HUES48 (cell line): ENCODE data around the gene UPF1.

Experiments used
- H3K27ac ChIP-seq: one replicate; pipeline ENCODE4 v1.7.0; 2013; ENCODE audit warnings: low read depth, low read length, inconsistent platforms
- H3K27me3 ChIP-seq: 2 replicates; pipeline ENCODE4 v1.6.1; 2013; ENCODE audit warnings: mild to moderate bottlenecking, low read length; ENCODE audit not compliant: control insufficient read depth, insufficient read depth
- H3K36me3 ChIP-seq: 2 replicates; pipeline ENCODE4 v1.6.1; 2013; ENCODE audit warnings: low read length; ENCODE audit not compliant: control insufficient read depth, insufficient read depth
- H3K4me1 ChIP-seq: 2 replicates; pipeline ENCODE4 v1.6.1; 2013; ENCODE audit warnings: mild to moderate bottlenecking, low read length; ENCODE audit not compliant: control insufficient read depth, insufficient read depth
- H3K4me3 ChIP-seq: 2 replicates; pipeline ENCODE4 v1.5.1; 2013; ENCODE audit warnings: mild to moderate bottlenecking, low read depth, low read length
- H3K9ac ChIP-seq: 2 replicates; pipeline ENCODE4 v1.6.1; 2013; ENCODE audit warnings: mild to moderate bottlenecking, low read depth, low read length, moderate library complexity
- H3K9me3 ChIP-seq: 2 replicates; pipeline ENCODE4 v1.6.1; 2013; ENCODE audit warnings: low read length; ENCODE audit not compliant: control insufficient read depth, insufficient read depth

Gene UPF1

GRCh38 chr19:18895038-18895823 is 63.5 kb downstream of the UPF1 start:
- Histone ChIP-seq H3K36me3 (peaks cover 11% of the 10 kb centered on the region), H3K9ac (peak overlapping the region; percentile 12; the same call in 1 of the 2 replicates), H3K27me3 (peaks cover 16% of the 10 kb centered on the region), H3K4me3 (peak overlapping the region; percentile 73), H3K9me3 (no peaks in the 10 kb centered on the region), H3K4me1 (no peaks in the 10 kb centered on the region), H3K27ac (no peak overlapping the region)

- no peaks in the 10 kb centered on the region for H3K4me1 ChIP-seq
- H3K36me3 ChIP-seq = peaks cover 12% of the 10 kb centered on the region
- no peak within 1 kb of the TSS for H3K27ac ChIP-seq
- H3K9me3 ChIP-seq = no peaks in the 10 kb centered on the region
- H3K4me3 ChIP-seq = peak within 1 kb of the TSS; percentile 73
- H3K9ac ChIP-seq = peak within 1 kb of the TSS; percentile 12; the same call in 1 of the 2 replicates
- peaks cover 16% of the 10 kb centered on the region for H3K27me3 ChIP-seq
These were observed 64.1 kb downstream of the UPF1 start, which contains the start of gene CERS1 for GRCh38 chr19:18895824-18896341. Gene CERS1, minus strand, starts transcription at chr19:18896158. Its CDS starts 86 bp downstream, at chr19:18896072.

DNA sequence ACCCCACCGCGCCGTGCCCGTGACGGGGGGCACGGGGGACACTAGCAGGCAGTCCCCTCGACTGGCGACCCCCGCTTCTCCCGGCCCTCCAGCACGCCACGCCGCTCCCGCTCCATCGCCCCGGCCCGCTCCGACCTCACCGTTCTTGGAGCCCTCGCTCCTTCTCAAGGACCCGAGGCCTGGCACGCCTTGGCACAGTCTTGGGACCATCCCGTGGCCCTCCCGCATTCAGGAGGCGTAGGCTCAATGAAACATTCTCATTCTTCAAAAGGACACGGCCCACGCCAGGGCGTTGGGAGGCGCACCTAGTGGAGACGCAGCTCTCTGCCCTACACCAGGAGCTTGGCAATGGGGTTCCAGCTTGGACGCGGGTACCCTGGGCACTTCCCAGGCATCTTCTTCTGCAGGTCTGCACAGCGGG is 64.7 kb downstream of the UPF1 start:
- peak overlapping the region; percentile 39; the same call in 1 of the 2 replicates for H3K4me3 ChIP-seq
- peaks cover 16% of the 10 kb centered on the region for H3K27me3 ChIP-seq
- H3K36me3 ChIP-seq = peaks cover 14% of the 10 kb centered on the region
- no peak overlapping the region for H3K27ac ChIP-seq
- H3K9me3 ChIP-seq = no peaks in the 10 kb centered on the region
- no peaks in the 10 kb centered on the region for H3K4me1 ChIP-seq
- H3K9ac ChIP-seq = no peak overlapping the region

- no peak overlapping the region for H3K27ac ChIP-seq
- no peak overlapping the region for H3K4me3 ChIP-seq
- no peaks in the 10 kb centered on the region for H3K4me1 ChIP-seq
- no peak overlapping the region for H3K9ac ChIP-seq
- H3K36me3 ChIP-seq = peaks cover 18% of the 10 kb centered on the region
- peaks cover 16% of the 10 kb centered on the region for H3K27me3 ChIP-seq
- no peaks in the 10 kb centered on the region for H3K9me3 ChIP-seq
These were observed 65.6 kb downstream of the UPF1 start for GRCh38 chr19:18897094-18898029.

DNA sequence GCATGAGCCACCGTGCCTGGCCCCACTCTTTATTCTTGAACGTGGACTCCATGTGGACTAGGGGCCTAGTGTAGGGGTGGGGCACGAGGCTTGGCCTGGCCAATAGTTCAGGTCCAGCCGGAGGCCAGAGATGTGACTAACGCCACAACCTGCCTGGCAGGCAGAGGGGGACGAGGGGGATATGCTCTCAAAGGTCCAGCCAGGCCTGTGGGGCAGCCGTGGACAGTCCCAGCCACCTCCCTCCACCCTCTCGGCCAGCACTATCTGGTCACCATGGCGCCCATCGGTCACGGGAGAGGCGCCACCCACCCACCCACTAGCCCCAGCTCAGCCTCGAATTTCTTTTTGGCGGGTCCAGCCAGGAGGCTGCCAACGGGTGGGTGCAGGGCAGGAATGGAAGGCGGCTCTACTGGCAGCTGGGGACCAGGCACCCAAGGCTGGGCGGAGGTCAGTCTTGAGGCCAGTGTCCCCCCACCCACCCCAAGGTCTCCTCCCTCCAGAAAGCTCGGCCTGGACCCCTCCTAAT is 66.4 kb downstream of the UPF1 start:
- Histone ChIP-seq H3K4me1 (no peaks in the 10 kb centered on the region), H3K9me3 (no peaks in the 10 kb centered on the region), H3K36me3 (peaks cover 18% of the 10 kb centered on the region), H3K27me3 (peaks cover 16% of the 10 kb centered on the region), H3K27ac (no peak overlapping the region), H3K9ac (no peak overlapping the region), H3K4me3 (no peak overlapping the region)

DNA sequence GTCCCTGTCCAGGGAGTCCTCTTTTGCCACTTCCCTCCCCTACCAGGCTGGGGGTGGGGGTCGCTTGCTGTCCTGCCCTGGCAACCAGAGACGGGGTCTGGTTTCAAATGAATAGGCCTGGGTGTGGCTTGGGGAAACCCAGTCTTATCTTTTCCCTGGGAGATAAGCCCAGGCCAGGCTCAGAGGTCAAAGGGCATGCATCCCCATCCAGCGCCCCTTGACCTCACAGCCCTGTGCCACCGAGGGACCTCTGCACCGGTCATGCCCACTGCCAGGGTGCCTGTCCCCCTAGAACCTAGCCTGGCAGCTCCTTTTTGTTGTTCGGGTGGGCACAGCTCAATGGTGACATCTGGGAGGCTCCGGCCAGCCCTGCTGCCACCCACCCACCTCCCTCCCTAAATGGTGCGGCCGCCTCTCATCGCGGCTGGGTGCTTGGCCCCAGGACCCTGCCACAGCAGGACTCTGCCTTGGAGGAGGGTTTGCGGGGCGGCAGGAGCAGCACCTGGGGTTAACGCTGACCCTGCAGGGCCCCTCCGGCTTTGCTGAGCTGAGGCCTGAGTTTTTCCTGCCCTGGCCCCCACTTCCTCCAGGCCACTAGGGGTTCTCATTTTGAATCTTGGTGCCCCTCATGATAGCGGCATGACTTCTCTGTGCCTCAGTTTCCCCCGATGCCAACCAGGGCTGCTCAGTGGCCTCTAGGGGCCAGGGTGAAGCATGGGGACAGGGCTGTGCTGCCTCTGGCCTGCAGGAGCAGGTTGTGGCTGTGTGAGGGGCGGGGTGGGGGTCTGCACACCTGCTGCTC is 67.0 kb downstream of the UPF1 start:
- peaks cover 16% of the 10 kb centered on the region for H3K27me3 ChIP-seq
- H3K4me3 ChIP-seq = no peak overlapping the region
- H3K9me3 ChIP-seq = no peaks in the 10 kb centered on the region
- H3K9ac ChIP-seq = no peak overlapping the region
- H3K4me1 ChIP-seq = no peaks in the 10 kb centered on the region
- H3K36me3 ChIP-seq = peaks cover 18% of the 10 kb centered on the region
- no peak overlapping the region for H3K27ac ChIP-seq

DNA sequence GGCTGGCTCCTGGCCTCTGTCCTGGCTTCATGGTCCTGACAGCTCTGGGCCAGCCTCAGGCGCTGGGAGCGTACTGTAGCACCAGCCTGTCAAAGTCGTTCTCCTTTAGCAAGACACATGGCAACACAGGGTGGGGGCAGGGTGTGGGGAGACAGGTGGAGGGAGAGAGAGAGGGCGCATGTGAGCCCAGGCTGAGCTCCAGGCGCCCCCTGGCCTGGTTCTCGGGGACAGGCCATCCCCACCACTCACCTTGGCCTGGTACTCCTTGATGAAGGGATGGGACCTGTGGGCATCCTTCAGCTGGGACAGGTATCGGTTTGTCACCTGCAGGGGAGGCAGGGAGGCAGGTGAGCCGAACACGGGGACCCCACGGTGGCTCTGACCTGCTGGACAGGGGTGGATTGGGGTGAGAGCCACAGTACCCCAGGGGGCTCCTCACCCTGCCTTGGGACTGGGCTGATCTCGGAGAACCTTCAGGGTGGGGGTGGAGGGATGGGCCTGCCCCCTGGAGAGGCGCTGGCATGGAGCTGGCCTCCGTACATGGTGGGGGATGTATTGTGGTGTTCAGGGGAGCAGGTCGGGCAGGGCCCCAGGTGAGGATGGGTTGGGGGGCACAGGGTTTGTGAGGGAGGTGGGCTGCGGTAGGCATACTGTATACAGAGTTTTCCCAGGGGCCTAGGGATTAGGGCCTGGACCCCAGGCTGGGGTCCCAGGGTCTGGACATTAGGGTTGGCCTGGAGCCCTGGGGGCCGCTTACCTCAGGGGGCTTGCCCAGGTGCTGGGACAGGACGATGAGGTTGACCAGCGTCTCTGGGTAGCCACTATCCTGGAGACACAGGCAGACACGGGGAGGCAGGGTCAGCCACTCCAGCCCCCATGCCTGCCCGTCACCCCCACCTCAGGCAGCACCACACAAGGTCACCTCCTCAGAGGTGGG is 68.1 kb downstream of the UPF1 start:
- no peak overlapping the region for H3K27ac ChIP-seq
- H3K9me3 ChIP-seq = no peaks in the 10 kb centered on the region
- no peak overlapping the region for H3K9ac ChIP-seq
- H3K4me3 ChIP-seq = no peak overlapping the region
- H3K4me1 ChIP-seq = no peaks in the 10 kb centered on the region
- H3K36me3 ChIP-seq = peaks cover 24% of the 10 kb centered on the region
- H3K27me3 ChIP-seq = peaks cover 15% of the 10 kb centered on the region

GRCh38 chr19:18900700-18901481 is 69.1 kb downstream of the UPF1 start:
- Histone ChIP-seq H3K36me3 (peaks cover 34% of the 10 kb centered on the region), H3K4me1 (no peaks in the 10 kb centered on the region), H3K27ac (no peak overlapping the region)

DNA sequence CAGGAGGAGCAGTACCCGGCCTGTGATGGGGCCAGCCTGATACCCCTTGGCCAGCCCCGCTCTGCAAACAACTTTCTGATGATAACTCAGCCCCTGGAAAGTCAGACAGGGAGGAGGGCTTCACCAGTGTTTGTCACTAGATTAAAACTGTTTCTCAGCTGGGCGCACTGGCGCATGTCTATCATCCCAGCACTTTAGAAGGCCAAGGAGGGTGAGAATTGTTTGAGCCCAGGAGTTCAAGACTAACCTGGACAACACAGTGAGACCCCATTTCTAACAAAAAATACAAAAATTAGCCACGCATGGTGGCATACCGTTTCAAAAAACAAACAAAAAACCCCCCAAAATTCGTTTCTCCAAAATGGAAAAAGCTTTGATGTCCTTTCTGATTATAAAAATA is 69.7 kb downstream of the UPF1 start:
- no peaks in the 10 kb centered on the region for H3K9me3 ChIP-seq
- no peak overlapping the region for H3K4me3 ChIP-seq
- H3K4me1 ChIP-seq = no peaks in the 10 kb centered on the region
- no peak overlapping the region for H3K9ac ChIP-seq
- peaks cover 10% of the 10 kb centered on the region for H3K27me3 ChIP-seq
- H3K36me3 ChIP-seq = peaks cover 40% of the 10 kb centered on the region
- no peak overlapping the region for H3K27ac ChIP-seq

More at GRCh38 chr19:18900700-18901481, 69.1 kb downstream of the UPF1 start:
- Histone ChIP-seq H3K4me3 (no peak overlapping the region), H3K9me3 (no peaks in the 10 kb centered on the region), H3K9ac (no peak overlapping the region), H3K27me3 (peaks cover 11% of the 10 kb centered on the region)
